Measurements from ENCODE around the gene TBC1D24. TPM values are rescaled to one million over a fixed set of nuclear protein-coding genes. Genes with fewer than 3 reads are reported as not detected.

TBC1D24 gene
- total and polyA plus RNA-seq, 7 donors: 3.2 to 8.9 (median 6.0) TPM

- intact Hi-C loops (cut with DNase I): no loop called here
- ATAC-seq: no peak
- peaks cover 0 to 8% of the 10 kb centered on the region in 2 donors for H3K36me3 ChIP-seq (ENCODE audit: insufficient read depth in 1 of 2, low read depth in 1 of 2)
Measured at GRCh38 chr16:2494616-2495015, 19.7 kb downstream of the TBC1D24 start.

DNA sequence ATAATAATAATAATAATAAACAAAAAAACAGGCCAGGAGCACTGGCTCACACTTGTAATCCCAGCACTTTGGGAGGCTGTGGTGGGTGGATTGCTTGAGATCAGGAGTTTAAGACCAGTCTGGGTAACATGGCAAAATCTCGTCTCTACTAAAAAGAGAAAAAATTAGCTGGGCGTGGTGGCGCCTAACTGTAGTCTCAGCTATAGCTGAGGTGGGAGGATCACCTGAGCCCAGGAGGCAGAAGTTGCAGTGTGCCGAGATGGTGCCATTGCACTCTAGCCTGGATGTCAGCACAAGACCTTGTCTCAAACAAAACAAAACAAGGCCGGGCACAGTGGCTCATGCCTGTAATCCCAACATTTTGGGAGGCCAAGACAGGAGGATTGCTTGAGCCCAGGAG is 20.1 kb downstream of the TBC1D24 start:
- TF ChIP-seq, protein P1, sequence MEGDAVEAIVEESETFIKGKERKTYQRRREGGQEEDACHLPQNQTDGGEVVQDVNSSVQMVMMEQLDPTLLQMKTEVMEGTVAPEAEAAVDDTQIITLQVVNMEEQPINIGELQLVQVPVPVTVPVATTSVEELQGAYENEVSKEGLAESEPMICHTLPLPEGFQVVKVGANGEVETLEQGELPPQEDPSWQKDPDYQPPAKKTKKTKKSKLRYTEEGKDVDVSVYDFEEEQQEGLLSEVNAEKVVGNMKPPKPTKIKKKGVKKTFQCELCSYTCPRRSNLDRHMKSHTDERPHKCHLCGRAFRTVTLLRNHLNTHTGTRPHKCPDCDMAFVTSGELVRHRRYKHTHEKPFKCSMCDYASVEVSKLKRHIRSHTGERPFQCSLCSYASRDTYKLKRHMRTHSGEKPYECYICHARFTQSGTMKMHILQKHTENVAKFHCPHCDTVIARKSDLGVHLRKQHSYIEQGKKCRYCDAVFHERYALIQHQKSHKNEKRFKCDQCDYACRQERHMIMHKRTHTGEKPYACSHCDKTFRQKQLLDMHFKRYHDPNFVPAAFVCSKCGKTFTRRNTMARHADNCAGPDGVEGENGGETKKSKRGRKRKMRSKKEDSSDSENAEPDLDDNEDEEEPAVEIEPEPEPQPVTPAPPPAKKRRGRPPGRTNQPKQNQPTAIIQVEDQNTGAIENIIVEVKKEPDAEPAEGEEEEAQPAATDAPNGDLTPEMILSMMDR (IDR thresholded peaks at IDR 0.05): no peak
- WGBS, 3 donors: 95 to 96% (median 96%) methylated on average over 5 of the region's 5 CpGs
- intact Hi-C loops (cut with DNase I): no loop called here
- ATAC-seq (no peak), DNase-seq (no peak)
- Histone ChIP-seq H3K27me3 (ENCODE audit: insufficient read depth in 3 of 3, low read length in 2 of 3) (no peaks in the 10 kb centered on the region), H3K9me3 (no peaks in the 10 kb centered on the region), H3K4me1 (peaks cover 28% of the 10 kb centered on the region), H3K27ac (no peak overlapping the region), H3K4me3 (no peak overlapping the region), H3K36me3 (ENCODE audit: insufficient read depth in 1 of 2, low read depth in 1 of 2) (peaks cover 0 to 13% of the 10 kb centered on the region in 2 donors)

More at GRCh38 chr16:2494616-2495015, 19.7 kb downstream of the TBC1D24 start:
- WGBS, 3 donors: 90 to 99% (median 96%) methylated on average over 5 of the region's 5 CpGs
- Histone ChIP-seq H3K4me1 (peaks cover 28% of the 10 kb centered on the region), H3K27me3 (ENCODE audit: insufficient read depth in 3 of 3, low read length in 2 of 3) (no peaks in the 10 kb centered on the region), H3K4me3 (no peak overlapping the region), H3K9me3 (no peaks in the 10 kb centered on the region), H3K27ac (no peak overlapping the region)
- no peak for DNase-seq
- TF ChIP-seq, protein P1 (IDR thresholded peaks at IDR 0.05): no peak

GRCh38 chr16:2496223-2497115 is 21.5 kb downstream of the TBC1D24 start:
- Histone ChIP-seq H3K4me3 (peak overlapping the region; percentile 18), H3K9me3 (no peaks in the 10 kb centered on the region), H3K36me3 (ENCODE audit: insufficient read depth in 1 of 2, low read depth in 1 of 2) (peaks cover 0 to 13% of the 10 kb centered on the region in 2 donors), H3K27me3 (ENCODE audit: insufficient read depth in 3 of 3, low read length in 2 of 3) (no peaks in the 10 kb centered on the region), H3K27ac (peak overlapping the region; percentile 60), H3K4me1 (peaks cover 34% of the 10 kb centered on the region)
- TF ChIP-seq, protein P1 (IDR thresholded peaks at IDR 0.05): no peak
- intact Hi-C loops (cut with DNase I): no loop called here
- DNase-seq (no peak), ATAC-seq (no peak)
- 87 to 90% (median 88%) methylated on average over 62 of the region's 62 CpGs for WGBS, 3 donors

GRCh38 chr16:2497116-2497630 is 22.2 kb downstream of the TBC1D24 start:
- Histone ChIP-seq H3K4me3 (peak overlapping the region; percentile 18), H3K27me3 (ENCODE audit: insufficient read depth in 3 of 3, low read length in 2 of 3) (no peaks in the 10 kb centered on the region), H3K27ac (peak overlapping the region; percentile 60), H3K9me3 (no peaks in the 10 kb centered on the region), H3K4me1 (peaks cover 36% of the 10 kb centered on the region), H3K36me3 (ENCODE audit: insufficient read depth in 1 of 2, low read depth in 1 of 2) (peaks cover 0 to 13% of the 10 kb centered on the region in 2 donors)
- peak; percentile 40 to 84 (median 78) for ATAC-seq
- intact Hi-C loops (cut with DNase I): no loop called here
- TF ChIP-seq, protein P1 (IDR thresholded peaks at IDR 0.05): no peak
- DNase-seq: peak; percentile 77 to 91
- WGBS, 3 donors: 11 to 17% (median 17%) methylated on average over 21 of the region's 21 CpGs
